Measurements from ENCODE around the gene BET1L.
"Not testable (repeated sequence)": the region's sequence is repeated elsewhere in the genome, so short reads cannot be mapped to it uniquely, and the experiment has no call there.

The BET1L gene
- total RNA-seq, result 39.8 to 77.8 reads per million in 2 donors

DNA sequence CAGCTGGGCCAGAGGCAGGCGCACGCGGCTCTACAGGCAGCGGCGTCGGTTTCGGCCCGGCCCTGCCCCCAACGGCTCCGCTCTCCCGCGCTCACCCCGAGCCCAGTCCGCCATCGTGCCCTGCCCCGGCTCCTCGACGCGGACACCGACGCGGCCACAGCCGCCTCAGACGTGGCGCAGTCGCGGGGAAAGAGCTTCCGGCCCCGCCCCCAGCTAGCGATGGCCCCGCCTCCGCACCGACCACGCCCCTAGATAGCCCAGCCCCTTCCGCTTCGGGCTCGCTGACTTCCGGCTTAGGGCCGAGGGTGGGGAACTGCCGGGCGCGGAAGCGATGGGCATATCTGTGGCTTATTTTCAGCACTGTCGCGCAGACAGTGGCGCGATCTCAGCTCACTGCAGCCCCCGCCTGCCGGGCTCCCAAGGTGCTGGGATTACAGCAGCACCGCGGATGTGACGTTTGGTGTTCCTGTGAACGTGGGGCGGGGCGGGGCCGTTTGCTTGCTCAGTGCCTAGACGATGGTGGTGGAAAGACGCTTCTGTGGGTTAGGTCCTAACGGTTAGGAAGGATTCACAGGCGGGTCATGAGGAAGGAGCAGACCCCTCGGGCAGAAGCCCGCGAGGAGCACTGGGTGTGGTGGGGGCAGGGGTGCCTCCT, at the start of gene BET1L, which contains the start of gene RIC8A:
TSS of gene BET1L (minus strand) at position 192 of the 655 bp plus-strand sequence. CDS start at position 114, 78 bp downstream.
TSS of gene RIC8A (plus strand) at position 501 of the 655 bp plus-strand sequence. CDS start 1,147 bp downstream, outside the sequence.
- DNase-seq, result peak; percentile 91

DNA sequence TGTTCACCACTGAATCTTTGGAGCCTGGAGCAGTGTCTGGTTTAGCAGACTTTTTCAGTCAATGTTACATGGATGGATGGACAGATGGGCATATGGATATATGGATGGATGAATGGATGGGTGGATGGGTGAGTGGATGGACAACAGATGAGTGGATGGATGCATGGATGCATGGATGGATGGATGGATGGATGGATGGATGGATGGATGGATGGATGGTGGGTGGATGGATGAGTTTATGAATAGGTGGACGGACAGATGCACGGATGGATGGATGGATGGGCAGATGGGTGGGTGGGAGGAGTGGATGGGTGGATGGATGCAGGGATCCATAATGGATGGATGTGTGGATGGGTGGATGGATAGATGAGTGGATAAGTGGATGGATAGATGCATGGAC, 48.6 kb upstream of the BET1L start:
- no peak for DNase-seq

GRCh38 chr11:255176-255575, 48.0 kb upstream of the BET1L start:
- DNase-seq, result no peak

DNA sequence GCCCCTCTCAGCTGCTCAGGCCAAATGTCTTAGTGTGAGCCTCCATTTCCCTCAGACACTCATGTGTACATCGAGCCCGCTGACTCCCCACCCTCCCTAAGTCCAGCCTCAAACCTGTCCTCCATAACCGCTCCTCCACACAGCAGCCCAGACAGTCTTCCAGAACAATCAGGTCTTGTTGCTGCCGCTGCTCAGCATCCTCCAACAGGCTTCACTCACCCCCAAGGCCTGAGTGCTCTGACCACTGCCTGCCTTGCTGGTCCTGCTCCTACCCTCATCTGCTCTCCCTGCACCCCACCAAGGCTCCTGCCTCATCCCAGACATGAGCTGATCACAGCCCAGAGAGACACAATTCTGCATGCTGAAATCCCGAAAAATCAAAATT, 46.7 kb upstream of the BET1L start:
- no peak for DNase-seq

DNA sequence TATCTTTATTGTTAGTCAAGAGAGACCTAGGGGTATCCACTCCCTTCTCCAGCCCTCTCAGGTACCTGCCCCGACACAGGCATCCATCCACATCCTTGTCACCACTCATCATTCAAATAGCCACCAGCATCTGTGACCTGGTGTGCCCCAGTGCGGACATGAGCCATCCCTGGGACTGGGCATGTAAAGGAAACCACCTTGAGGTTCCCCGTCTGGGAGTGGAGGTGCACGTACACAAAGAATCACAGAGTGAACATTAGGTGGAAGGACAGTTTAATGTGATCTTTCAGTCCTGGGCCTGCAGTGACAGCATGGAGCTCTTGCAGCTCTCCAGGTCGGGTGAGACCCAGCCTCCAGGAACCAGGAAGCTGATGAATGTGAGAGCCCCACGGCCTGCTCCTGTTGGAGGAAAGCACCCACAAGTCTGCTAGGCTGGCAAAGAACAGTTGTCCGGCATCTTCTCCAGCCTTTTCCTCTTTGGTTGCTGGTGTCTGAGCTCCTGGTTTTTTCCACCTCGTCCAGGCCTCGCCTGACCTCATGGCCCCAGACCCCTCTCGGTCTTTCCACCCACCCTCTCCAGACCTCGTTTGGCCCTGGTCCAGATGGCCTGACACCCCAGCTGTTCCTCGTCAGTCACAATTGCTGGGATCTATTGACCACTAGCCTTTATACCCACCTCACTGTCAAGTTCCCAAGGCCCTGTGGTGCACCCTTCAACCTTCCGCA, 46.1 kb upstream of the BET1L start:
- DNase-seq, result no peak

GRCh38 chr11:252666-253065, 45.5 kb upstream of the BET1L start:
- no peak for DNase-seq

DNA sequence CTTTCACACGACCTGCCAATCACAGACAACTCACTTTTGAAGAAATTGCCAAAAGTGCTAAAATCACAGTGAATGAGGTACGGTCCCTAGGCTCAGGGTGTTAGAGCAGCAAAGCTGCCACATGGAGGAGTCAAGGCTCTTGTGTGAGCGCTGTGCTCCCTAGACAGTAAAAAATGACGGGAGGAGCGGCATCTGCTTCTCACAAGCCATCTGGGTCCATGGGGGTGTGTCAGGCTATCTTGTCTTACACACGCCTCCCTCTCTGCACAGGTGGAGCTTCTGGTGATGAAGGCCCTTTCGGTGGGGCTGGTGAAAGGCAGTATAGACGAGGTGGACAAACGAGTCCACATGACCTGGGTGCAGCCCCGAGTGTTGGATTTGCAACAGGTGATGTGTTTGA, 44.4 kb upstream of the BET1L start:
- no peak for DNase-seq

DNA sequence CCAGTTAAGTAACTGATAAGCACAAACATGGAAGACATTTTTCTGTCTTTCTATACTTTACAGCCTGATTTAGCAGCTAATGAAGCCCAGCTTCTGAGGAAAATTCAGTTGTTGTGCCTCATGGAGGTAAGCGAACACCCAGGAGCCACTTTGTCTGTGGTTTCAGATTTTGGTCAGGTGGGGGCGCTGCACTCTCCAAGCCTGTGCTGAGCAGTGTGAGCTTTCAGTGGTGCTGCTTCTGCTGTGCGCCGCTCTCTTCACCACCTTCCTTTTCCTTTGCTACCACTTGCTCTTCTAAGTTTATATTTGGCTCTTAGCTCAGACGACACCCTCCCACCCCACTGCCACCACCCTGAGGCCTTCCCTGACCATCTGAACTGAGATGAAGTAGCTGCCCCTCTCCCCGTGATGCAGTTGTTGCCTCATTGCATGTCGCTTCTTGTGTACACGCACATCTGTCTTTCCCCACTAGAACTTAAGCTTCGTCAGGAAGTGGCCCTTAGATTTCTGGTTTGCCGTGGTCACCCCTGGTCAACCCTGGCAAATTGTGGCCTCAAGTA, 43.6 kb upstream of the BET1L start:
- peak; percentile 76 for DNase-seq

DNA sequence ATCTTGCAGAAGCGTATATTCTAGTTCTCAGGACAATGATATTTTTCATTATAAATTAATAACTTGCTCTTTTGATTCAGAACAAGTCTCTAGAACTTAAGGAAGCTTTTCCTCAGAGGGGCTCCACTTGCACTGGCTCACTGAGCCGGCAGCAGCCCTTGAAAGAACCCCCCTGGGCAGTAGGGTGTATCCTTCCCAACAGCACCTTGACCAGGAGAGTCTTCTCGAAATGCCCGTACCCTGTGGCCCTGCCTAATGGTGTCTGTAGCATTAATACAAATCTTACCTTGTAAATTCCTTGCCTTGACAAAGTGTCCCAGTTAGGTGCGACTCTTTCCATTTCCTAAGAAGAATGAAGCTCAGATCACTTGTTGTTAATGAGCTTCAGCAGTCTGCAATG, 43.1 kb upstream of the BET1L start:
- DNase-seq, result no peak

- DNase-seq, result no peak
Observed at GRCh38 chr11:249062-249461, 41.9 kb upstream of the BET1L start.

GRCh38 chr11:244376-244775, 37.2 kb upstream of the BET1L start:
- no peak for DNase-seq

- no peak for DNase-seq
Observed at GRCh38 chr11:241634-242033, 34.4 kb upstream of the BET1L start.

GRCh38 chr11:240315-240714, 33.1 kb upstream of the BET1L start:
- DNase-seq, result no peak

DNA sequence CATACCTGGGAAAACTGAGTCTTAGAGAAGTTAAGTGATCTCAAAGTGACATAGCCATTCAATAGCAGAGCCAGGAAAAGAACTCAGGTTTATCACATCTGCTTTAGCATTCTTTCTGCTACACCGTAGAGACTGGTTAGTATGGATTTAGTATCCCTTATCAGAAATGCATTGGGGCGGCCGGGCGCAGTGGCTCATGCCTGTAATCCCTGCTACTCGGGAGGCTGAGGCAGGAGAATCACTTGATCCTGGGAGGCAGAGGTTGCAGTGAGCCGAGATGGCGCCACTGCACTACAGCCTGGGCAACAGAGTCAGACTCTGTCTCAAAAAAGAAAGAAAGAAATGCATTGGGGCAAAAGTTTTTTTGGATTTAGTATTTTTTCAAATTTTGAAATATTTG, 31.1 kb upstream of the BET1L start:
- DNase-seq, result not testable (repeated sequence)

- DNase-seq, result peak; percentile 81
Observed at GRCh38 chr11:236774-237767, 29.9 kb upstream of the BET1L start, which contains the start of gene PSMD13. Gene PSMD13, plus strand, starts transcription at chr11:236976. Its CDS starts 74 bp downstream, at chr11:237050.

DNA sequence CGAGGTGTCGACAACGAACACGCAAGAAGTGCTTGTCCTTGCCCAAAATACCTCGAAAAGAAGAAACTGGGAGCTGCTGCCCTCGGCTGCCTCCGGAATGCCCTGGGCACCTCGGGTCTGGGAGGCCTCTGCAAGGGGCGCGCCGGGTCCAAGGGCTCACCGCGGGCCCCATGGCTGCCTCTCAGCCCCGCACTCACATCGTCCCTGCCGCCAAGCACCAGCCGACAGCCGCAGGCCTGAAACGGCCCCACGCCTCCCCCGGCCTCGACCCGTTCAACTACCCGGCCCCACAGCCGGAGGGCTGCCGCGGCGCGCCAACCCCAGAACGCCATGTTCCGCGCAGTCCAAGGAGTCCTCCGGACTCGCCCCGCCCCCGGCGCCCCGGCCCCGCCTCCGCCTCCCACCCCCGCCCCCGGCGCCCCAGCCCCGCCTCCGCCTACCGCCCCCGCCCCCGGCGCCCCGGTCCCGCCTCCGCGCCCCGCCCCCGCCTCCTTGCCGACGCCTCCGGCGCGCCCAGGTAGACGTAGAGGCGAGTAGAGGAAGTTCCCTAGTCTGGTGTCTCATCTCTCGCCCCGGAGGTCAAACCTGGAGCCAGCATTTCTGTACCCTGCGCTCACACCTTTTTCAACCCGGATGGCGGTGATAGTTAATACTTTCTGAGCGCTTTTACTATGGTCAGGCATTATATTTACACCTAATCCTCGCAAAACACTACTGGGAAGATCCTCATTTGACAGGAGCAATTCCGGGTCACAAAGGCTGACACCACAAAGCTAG, 29.0 kb upstream of the BET1L start, which contains the start of gene SIRT3:
TSS of gene SIRT3 (minus strand) at position 346 of the 777 bp plus-strand sequence. CDS start at position 332, 14 bp downstream.
- peak; percentile 82 for DNase-seq

DNA sequence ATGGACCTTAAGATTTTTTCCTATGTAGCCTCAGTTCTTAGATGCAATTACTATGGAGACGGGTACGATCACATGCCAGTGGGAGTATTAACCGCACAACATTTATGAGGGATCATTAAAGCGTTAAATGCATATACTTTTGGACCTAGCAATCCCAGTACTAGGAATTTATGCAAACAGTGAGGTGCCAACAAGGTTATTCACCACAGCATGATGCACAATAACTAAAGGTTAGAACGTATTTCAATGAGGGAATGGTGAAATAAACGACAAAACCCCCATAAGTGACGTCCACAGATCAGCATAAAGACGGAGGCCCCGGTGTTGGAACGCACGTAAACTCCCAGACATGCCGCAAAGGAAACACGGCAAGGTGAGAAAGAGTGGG, 28.4 kb upstream of the BET1L start:
- DNase-seq, result no peak

- no peak for DNase-seq
Observed at GRCh38 chr11:235180-235579, 28.0 kb upstream of the BET1L start.

DNA sequence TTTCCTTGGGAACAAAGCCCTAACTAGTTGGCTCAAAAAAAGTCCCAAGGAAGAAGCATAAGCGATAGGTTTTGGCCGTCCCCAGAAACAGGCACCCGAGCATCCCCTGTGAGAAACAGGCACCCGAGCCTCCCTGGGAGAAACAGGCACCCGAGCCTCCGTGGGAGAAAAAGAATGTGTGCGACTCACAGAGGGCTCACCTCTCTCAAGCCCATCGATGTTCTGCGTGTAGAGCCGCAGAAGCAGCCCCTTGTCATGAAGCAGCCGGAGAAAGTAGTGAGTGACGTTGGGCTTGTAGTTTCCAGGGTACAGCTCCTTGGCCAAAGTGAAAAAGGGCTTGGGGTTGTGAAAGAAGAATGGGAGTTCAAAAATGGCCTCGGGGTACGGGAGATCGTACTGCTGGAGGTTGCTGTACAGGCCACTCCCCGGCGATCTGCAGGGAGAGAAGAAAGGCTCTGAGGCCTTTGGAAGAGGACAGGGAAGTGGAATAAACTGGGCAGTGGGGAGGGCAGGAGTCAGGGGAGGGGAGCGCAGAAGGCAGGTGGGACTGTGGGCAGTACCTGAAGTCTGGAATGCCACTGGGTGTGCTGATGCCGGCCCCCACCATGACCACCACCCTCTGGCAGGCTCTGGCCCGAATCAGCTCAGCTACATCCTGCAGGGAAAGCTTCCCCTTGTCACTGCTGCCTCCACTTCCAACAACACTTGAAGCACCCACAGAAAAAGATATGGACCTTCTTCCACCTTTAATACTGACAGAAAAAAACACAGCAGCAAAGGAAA, 25.8 kb upstream of the BET1L start:
- DNase-seq, result no peak

DNA sequence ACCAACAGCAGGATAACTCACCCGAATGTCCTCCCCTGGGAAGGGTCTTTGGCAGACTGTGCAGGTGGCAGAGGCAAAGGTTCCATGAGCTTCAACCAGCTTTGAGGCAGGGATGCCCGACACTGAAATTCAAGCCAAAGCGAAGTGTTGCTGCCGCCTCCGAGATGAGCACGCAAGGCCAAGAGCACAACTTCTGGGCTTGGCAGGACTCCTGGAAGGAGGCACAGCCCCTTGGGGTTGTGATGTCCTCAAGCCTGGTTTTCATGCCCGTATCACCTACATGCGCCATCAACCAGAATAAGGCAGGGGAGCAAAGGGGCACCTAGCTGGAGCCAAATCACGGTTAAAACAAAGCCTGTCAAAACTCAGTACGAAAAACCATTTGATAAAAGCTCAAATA, 23.2 kb upstream of the BET1L start:
- DNase-seq, result no peak
